ENCODE measurements around the gene KDM3A. TPM values are rescaled to one million over a fixed set of nuclear protein-coding genes. Genes with fewer than 3 reads are reported as not detected.

The KDM3A gene
- total RNA-seq, 4 donors from 2014 or later: 17.7 to 56.0 (median 25.7) TPM

DNA sequence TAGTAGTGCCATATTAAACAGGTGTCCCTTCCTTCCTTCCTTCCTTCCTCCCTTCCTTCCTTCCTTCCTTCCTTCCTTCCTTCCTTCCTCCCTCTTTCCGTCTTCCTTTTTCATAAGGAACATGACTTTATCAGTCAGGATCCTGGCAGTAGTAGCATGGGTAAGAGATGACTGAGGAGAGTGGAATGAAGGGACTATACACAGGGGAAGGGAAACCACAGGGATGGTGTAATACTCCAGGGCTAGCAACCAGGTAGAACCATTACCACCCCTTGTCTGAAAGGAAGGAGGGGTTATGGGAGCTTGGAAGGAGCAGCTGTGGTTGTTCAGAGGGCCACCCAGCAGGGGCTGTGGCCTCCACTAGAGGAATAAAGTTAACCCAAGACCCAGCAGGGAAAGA lies 23.2 kb upstream of the KDM3A start:
- no peak for DNase-seq (ENCODE audit: low spot score)
- no peak for ATAC-seq (ENCODE audit: low FRiP score)

GRCh38 chr2:86420913-86421312 lies 20.3 kb upstream of the KDM3A start:
- DNase-seq (ENCODE audit: low spot score): no peak
- no peak for ATAC-seq (ENCODE audit: low FRiP score)
- TF ChIP-seq, protein P1, sequence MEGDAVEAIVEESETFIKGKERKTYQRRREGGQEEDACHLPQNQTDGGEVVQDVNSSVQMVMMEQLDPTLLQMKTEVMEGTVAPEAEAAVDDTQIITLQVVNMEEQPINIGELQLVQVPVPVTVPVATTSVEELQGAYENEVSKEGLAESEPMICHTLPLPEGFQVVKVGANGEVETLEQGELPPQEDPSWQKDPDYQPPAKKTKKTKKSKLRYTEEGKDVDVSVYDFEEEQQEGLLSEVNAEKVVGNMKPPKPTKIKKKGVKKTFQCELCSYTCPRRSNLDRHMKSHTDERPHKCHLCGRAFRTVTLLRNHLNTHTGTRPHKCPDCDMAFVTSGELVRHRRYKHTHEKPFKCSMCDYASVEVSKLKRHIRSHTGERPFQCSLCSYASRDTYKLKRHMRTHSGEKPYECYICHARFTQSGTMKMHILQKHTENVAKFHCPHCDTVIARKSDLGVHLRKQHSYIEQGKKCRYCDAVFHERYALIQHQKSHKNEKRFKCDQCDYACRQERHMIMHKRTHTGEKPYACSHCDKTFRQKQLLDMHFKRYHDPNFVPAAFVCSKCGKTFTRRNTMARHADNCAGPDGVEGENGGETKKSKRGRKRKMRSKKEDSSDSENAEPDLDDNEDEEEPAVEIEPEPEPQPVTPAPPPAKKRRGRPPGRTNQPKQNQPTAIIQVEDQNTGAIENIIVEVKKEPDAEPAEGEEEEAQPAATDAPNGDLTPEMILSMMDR (IDR thresholded peaks at IDR 0.05): no peak

More for the DNA sequence above, 23.2 kb upstream of the KDM3A start:
- TF ChIP-seq, protein P1 (IDR thresholded peaks at IDR 0.05): no peak

GRCh38 chr2:86426271-86426670 lies 14.9 kb upstream of the KDM3A start:
- TF ChIP-seq, protein P1 (IDR thresholded peaks at IDR 0.05): no peak
- no peak for ATAC-seq (ENCODE audit: low FRiP score)

GRCh38 chr2:86429335-86429734 lies 11.8 kb upstream of the KDM3A start:
- DNase-seq (ENCODE audit: low spot score) (no peak), ATAC-seq (ENCODE audit: low FRiP score) (no peak)
- TF ChIP-seq, protein P1 (IDR thresholded peaks at IDR 0.05): no peak

More at GRCh38 chr2:86426271-86426670, 14.9 kb upstream of the KDM3A start:
- DNase-seq (ENCODE audit: low spot score): no peak

GRCh38 chr2:86430368-86430767 lies 10.8 kb upstream of the KDM3A start:
- ATAC-seq (ENCODE audit: low FRiP score) (no peak), DNase-seq (ENCODE audit: low spot score) (no peak)
- TF ChIP-seq, protein P1 (IDR thresholded peaks at IDR 0.05): no peak

DNA sequence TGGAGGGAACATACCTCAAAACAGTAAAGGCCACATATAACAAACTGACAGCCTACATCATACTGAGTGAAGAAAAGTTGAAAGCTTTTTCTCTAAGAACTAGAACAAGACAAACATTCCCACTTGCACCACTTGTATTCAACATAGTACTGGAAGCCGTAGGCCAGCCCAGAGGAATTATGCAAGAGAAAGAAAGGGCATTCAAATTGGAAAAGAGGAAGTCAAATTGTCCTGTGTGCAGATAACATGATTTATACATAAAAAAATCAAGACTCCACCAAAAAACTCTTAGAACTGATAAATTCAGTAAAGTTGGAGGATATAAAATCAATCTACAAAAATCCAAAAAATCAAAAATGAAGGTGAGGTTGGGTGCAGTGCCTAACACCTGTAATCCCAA lies 8.0 kb upstream of the KDM3A start:
- TF ChIP-seq, protein P1 (IDR thresholded peaks at IDR 0.05): no peak
- no peak for ATAC-seq (ENCODE audit: low FRiP score)
- no peak for DNase-seq (ENCODE audit: low spot score)

DNA sequence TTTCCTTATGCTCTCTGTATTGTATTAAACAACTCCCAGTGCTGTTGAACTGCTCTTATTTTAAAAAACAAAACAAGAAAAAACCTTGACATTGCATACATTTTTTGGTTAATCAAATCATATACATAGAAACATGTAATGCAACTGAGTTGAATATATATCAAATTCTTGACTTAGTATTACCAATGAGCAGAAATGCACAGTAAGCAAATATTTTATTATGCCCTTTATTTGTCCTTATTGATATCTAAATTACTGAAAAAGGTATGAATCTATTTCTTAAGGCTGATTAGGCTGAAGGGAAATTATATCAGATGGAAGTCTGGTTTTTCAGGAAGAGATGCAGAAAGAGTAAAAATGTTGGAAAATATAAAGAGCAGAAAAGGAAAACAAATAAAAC lies 6.9 kb upstream of the KDM3A start:
- ATAC-seq (ENCODE audit: low FRiP score) (no peak), DNase-seq (ENCODE audit: low spot score) (no peak)
- TF ChIP-seq, protein P1 (IDR thresholded peaks at IDR 0.05): no peak
